ENCODE data around the gene EBF4.

EBF4 gene

DNA sequence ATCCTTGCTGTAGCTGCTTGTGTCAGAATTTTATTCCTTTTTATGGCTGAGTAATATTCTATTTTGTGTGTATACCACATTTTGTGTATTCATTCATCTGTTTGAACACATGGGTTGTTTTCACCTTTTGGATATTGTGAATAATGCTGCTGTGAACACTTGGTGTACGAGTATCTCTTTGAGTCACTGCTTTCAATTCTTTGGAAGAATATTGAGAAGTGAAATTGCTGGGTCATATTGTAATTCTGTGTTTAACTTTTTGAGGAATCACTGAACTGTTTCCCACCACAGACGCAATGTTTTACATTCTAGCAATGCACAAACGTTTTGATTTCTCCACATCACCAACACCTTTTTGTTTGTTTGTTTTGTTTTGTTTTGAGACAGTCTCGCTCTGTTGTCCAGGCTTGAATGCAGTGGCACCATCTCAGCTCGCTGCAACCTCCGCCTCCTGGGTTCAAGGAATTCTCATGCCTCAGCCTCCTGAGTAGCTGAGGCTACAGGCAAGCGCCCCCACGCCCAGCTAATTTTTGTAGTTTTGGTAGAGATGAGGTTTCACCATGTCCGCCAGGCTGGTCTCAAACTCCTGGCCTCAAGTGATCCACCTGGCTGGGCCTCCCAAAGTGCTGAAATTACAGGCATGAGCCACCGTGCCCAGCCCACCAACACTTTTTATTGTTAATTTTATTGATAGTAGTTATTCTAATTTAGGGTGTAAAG, 86.2 kb downstream of the EBF4 start:
- H3K27me3 ChIP-seq (ENCODE audit: control insufficient read depth, insufficient read depth, low read length), result peaks cover 8% of the 10 kb centered on the region
- H3K4me1 ChIP-seq (ENCODE audit: control insufficient read depth, insufficient read depth, low read length), result no peaks in the 10 kb centered on the region
- 0 out of 2 replicates have a peak, but pooled peaks cover 2% of the 10 kb centered on the region for H3K9me3 ChIP-seq (ENCODE audit: control insufficient read depth, insufficient read depth, low read depth, low read length)
- H3K9ac ChIP-seq (ENCODE audit: low read length), result no peak overlapping the region
- H3K27ac ChIP-seq (ENCODE audit: low read depth, low read length), result no peak overlapping the region
- no peak overlapping the region for H3K4me3 ChIP-seq (ENCODE audit: low read depth, low read length)
- H3K36me3 ChIP-seq (ENCODE audit: control insufficient read depth, insufficient read depth, low read length), result no peaks in the 10 kb centered on the region

GRCh38 chr20:2780948-2781347, 88.4 kb downstream of the EBF4 start:
- Histone ChIP-seq H3K9me3 (ENCODE audit: control insufficient read depth, insufficient read depth, low read depth, low read length) (0 out of 2 replicates have a peak, but pooled peaks cover 1% of the 10 kb centered on the region), H3K4me3 (ENCODE audit: low read depth, low read length) (no peak overlapping the region), H3K9ac (ENCODE audit: low read length) (no peak overlapping the region), H3K36me3 (ENCODE audit: control insufficient read depth, insufficient read depth, low read length) (no peaks in the 10 kb centered on the region), H3K4me1 (ENCODE audit: control insufficient read depth, insufficient read depth, low read length) (no peaks in the 10 kb centered on the region), H3K27ac (ENCODE audit: low read depth, low read length) (no peak overlapping the region), H3K27me3 (ENCODE audit: control insufficient read depth, insufficient read depth, low read length) (peaks cover 8% of the 10 kb centered on the region)

GRCh38 chr20:2783908-2784566, 91.5 kb downstream of the EBF4 start:
- no peaks in the 10 kb centered on the region for H3K4me1 ChIP-seq (ENCODE audit: control insufficient read depth, insufficient read depth, low read length)
- peaks cover 8% of the 10 kb centered on the region for H3K27me3 ChIP-seq (ENCODE audit: control insufficient read depth, insufficient read depth, low read length)
- H3K36me3 ChIP-seq (ENCODE audit: control insufficient read depth, insufficient read depth, low read length), result no peaks in the 10 kb centered on the region
- no peaks in the 10 kb centered on the region for H3K9me3 ChIP-seq (ENCODE audit: control insufficient read depth, insufficient read depth, low read depth, low read length)
- H3K27ac ChIP-seq (ENCODE audit: low read depth, low read length), result no peak overlapping the region
- no peak overlapping the region for H3K9ac ChIP-seq (ENCODE audit: low read length)
- no peak overlapping the region for H3K4me3 ChIP-seq (ENCODE audit: low read depth, low read length)

DNA sequence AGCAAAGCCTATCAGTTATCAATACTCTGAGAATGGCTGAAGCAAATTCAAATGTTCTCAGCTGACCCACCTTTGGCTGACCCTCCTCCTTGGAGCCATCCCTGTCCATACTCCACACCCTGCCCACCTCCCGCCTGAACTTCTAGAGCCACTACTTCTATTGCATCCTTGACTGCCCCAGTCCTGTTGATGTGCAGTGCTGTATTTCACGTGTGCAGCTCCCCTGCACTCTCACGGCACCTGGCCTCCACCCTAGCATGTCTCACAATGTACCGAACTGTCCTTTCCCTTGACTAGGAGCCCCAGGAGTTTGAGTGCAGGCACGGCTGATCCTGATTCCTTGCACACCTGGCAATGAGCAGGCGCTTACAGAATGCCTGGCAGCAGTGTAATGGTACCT, 100.9 kb downstream of the EBF4 start:
- Histone ChIP-seq H3K36me3 (ENCODE audit: control insufficient read depth, insufficient read depth, low read length) (peaks cover 52% of the 10 kb centered on the region), H3K27me3 (ENCODE audit: control insufficient read depth, insufficient read depth, low read length) (no peaks in the 10 kb centered on the region), H3K4me3 (ENCODE audit: low read depth, low read length) (no peak overlapping the region), H3K4me1 (ENCODE audit: control insufficient read depth, insufficient read depth, low read length) (peaks cover 2% of the 10 kb centered on the region; the same call in 1 of the 2 replicates), H3K27ac (ENCODE audit: low read depth, low read length) (no peak overlapping the region), H3K9ac (ENCODE audit: low read length) (no peak overlapping the region), H3K9me3 (ENCODE audit: control insufficient read depth, insufficient read depth, low read depth, low read length) (no peaks in the 10 kb centered on the region)

DNA sequence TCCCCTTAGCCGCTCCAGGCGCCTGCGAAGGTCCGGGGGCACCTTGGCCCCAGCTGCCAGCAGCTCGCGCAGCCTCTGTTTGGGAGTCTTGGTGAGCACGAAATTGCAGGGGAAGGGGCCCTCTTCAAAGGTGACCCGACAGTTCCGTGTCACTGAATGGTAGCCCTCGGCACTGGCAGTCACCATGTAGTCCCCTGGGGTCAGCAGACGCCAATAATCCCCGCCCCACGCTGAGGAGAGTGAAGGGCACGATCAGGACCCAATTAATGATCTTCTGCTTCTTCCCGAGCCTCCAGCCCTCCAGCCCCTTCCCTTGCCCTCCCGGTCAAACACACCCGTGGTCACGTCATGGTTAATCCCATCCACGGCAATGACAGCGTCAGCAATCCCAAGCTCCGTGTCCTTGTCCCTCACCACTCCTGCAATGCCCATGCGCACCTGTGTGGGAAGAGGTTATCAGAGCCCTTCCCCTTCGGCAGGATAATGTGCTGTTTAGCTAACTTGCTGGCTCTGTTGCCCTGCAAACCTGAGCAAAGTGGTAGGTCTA, 101.7 kb downstream of the EBF4 start:
- no peaks in the 10 kb centered on the region for H3K9me3 ChIP-seq (ENCODE audit: control insufficient read depth, insufficient read depth, low read depth, low read length)
- no peaks in the 10 kb centered on the region for H3K27me3 ChIP-seq (ENCODE audit: control insufficient read depth, insufficient read depth, low read length)
- H3K4me1 ChIP-seq (ENCODE audit: control insufficient read depth, insufficient read depth, low read length), result peaks cover 10% of the 10 kb centered on the region; the same call in 1 of the 2 replicates
- H3K27ac ChIP-seq (ENCODE audit: low read depth, low read length), result no peak overlapping the region
- no peak overlapping the region for H3K4me3 ChIP-seq (ENCODE audit: low read depth, low read length)
- no peak overlapping the region for H3K9ac ChIP-seq (ENCODE audit: low read length)
- H3K36me3 ChIP-seq (ENCODE audit: control insufficient read depth, insufficient read depth, low read length), result peaks cover 56% of the 10 kb centered on the region

- Histone ChIP-seq H3K27me3 (ENCODE audit: control insufficient read depth, insufficient read depth, low read length) (peaks cover 2% of the 10 kb centered on the region; the same call in 1 of the 2 replicates), H3K9me3 (ENCODE audit: control insufficient read depth, insufficient read depth, low read depth, low read length) (no peaks in the 10 kb centered on the region), H3K27ac (ENCODE audit: low read depth, low read length) (no peak overlapping the region), H3K36me3 (ENCODE audit: control insufficient read depth, insufficient read depth, low read length) (peaks cover 56% of the 10 kb centered on the region), H3K9ac (ENCODE audit: low read length) (no peak overlapping the region), H3K4me1 (ENCODE audit: control insufficient read depth, insufficient read depth, low read length) (peaks cover 17% of the 10 kb centered on the region; the same call in 1 of the 2 replicates), H3K4me3 (ENCODE audit: low read depth, low read length) (no peak overlapping the region)
Observed at GRCh38 chr20:2794866-2795447, 102.4 kb downstream of the EBF4 start.

DNA sequence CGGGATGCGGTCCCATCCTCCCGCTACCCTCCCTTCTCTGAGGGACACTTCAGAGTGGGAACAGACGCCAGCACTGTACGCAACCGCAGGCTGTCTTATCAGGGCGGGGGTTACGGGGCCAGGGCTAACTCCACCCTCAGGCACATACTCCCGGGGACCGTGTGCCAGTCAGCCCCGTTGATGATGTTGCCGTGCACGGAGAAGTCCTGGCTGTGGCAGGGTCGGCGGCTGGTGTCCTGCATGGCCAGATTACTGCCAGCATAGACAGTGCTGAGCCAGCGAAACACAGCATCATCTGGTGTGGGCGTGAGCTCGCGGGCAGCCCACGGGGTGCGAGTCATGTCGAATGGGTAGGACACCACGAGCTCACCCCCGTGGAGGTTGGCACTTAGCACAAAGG, 102.9 kb downstream of the EBF4 start:
- Histone ChIP-seq H3K27me3 (ENCODE audit: control insufficient read depth, insufficient read depth, low read length) (peaks cover 4% of the 10 kb centered on the region; the same call in 1 of the 2 replicates), H3K9me3 (ENCODE audit: control insufficient read depth, insufficient read depth, low read depth, low read length) (no peaks in the 10 kb centered on the region)

DNA sequence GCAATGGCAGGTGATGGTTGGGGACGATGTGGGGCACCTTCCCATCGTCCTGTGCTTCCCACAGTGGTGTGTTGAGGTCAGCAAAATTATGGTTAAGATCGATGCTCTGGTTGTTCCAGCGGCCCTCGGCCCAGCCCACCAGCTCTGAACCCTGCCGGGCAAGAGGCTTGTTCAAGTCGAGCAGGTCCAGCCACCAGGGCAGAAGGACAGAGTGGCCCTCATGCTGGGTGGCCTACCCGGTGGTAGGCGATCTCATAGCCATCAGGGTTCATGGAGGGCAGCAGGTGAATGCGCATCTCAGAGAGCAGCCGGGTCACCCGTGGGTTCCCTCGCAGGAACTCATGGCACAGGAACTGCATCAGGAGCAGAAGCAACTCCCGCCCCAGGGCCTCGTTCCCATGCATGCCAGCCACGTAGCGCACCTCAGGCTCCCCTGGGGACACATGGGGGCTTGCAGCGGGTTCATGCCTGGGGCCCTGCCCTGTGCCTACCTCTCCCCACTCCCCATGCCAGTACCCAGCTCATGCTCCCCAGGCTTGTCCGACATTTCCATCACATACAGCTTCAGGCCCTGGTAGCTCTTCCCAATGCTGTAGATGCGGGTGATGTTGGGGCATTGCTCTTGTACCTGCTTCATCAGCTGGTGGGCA, 103.6 kb downstream of the EBF4 start:
- Histone ChIP-seq H3K4me3 (ENCODE audit: low read depth, low read length) (no peak overlapping the region), H3K9me3 (ENCODE audit: control insufficient read depth, insufficient read depth, low read depth, low read length) (no peaks in the 10 kb centered on the region), H3K27ac (ENCODE audit: low read depth, low read length) (no peak overlapping the region), H3K9ac (ENCODE audit: low read length) (no peak overlapping the region), H3K4me1 (ENCODE audit: control insufficient read depth, insufficient read depth, low read length) (peaks cover 19% of the 10 kb centered on the region; the same call in 1 of the 2 replicates), H3K36me3 (ENCODE audit: control insufficient read depth, insufficient read depth, low read length) (peaks cover 56% of the 10 kb centered on the region), H3K27me3 (ENCODE audit: control insufficient read depth, insufficient read depth, low read length) (peaks cover 9% of the 10 kb centered on the region)

More for the DNA sequence above, 102.9 kb downstream of the EBF4 start:
- Histone ChIP-seq H3K9ac (ENCODE audit: low read length) (no peak overlapping the region), H3K27ac (ENCODE audit: low read depth, low read length) (no peak overlapping the region), H3K36me3 (ENCODE audit: control insufficient read depth, insufficient read depth, low read length) (peaks cover 56% of the 10 kb centered on the region), H3K4me3 (ENCODE audit: low read depth, low read length) (no peak overlapping the region), H3K4me1 (ENCODE audit: control insufficient read depth, insufficient read depth, low read length) (peaks cover 18% of the 10 kb centered on the region; the same call in 1 of the 2 replicates)

- Histone ChIP-seq H3K4me3 (ENCODE audit: low read depth, low read length) (no peak overlapping the region), H3K27me3 (ENCODE audit: control insufficient read depth, insufficient read depth, low read length) (peaks cover 22% of the 10 kb centered on the region), H3K9ac (ENCODE audit: low read length) (no peak overlapping the region), H3K36me3 (ENCODE audit: control insufficient read depth, insufficient read depth, low read length) (peaks cover 56% of the 10 kb centered on the region), H3K9me3 (ENCODE audit: control insufficient read depth, insufficient read depth, low read depth, low read length) (no peaks in the 10 kb centered on the region), H3K27ac (ENCODE audit: low read depth, low read length) (no peak overlapping the region), H3K4me1 (ENCODE audit: control insufficient read depth, insufficient read depth, low read length) (peaks cover 25% of the 10 kb centered on the region)
Observed at GRCh38 chr20:2797136-2797983, 104.8 kb downstream of the EBF4 start.

Data from HUES6 (cell line).